BJ (cell line): Measurements from ENCODE around the gene VEGFD. TPM values are rescaled to one million over a fixed set of nuclear protein-coding genes. Genes with fewer than 3 reads are reported as not detected.

Source experiments
- CTCF ChIA-PET: fragments of 350-600 bp; formaldehyde crosslinking; extraction: SDS; loops from one replicate; lab custom pipeline; 2021; ENCODE audit warnings: antibody characterized with exemption, inconsistent platforms; lab: Yijun Ruan, JAX
- POLR2A ChIA-PET: fragments of 300-600 bp; sonication (Branson Sonifier 250); formaldehyde crosslinking; extraction: SDS; loops from one replicate; lab custom pipeline; 2021; ENCODE audit warnings: antibody characterized with exemption; lab: Charles Lee
- DNase-seq: peaks from one replicate; pipeline ENCODE4 v3.0.0-alpha.2; 2011; ENCODE audit warnings: low read depth
- H3K27me3 ChIP-seq: 2 replicates; pipeline ENCODE4 v1.6.0; 2011; ENCODE audit warnings: low read length; ENCODE audit not compliant: control insufficient read depth, insufficient read depth
- H3K36me3 ChIP-seq: 2 replicates; pipeline ENCODE4 v1.5.1; 2011; ENCODE audit warnings: low read length; ENCODE audit not compliant: control insufficient read depth, insufficient read depth
- H3K4me3 ChIP-seq: 2 replicates; pipeline ENCODE4 v1.5.1; 2011; ENCODE audit warnings: low read depth, mild to moderate bottlenecking, control low read depth, low read length
- polyA plus RNA-seq: library from polyadenylated mRNA; depleted of rRNA; stranded (reverse); fragments of >200 nt; gene quantifications from 2 replicates; pipeline ENCODE4 v1.2.3, GENCODE V29; 2011
- TF ChIP-seq, protein P1 (sequence below): IDR thresholded peaks from 2 replicates; pipeline ENCODE4 v1.5.1; 2011; ENCODE audit warnings: low read depth, mild to moderate bottlenecking, control low read depth, inconsistent platforms, low read length, moderate library complexity; ENCODE audit not compliant: insufficient read depth

The VEGFD gene
- polyA plus RNA-seq, 1 experiment, result 0.07 TPM

DNA sequence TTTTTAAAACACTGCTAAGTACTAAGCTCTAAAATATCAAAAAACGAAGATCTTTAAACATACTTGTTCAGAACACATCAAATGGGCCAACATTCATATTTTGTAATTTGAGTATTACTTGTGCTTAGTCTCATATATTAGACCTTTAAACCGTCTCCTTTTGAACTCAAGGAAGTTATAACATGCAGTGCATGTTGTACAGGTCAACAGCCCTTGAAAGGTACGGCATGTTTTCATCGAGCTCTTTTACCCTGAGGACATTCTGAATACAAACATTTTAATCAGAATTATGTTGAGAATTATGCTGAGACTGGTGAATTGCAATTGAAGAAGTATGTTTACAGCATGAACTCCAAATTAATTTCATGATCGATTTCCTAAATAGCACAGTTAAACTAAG, 61.7 kb downstream of the VEGFD start:
- DNase-seq, result no peak
- POLR2A ChIA-PET, result no interaction called here
- CTCF ChIA-PET, result no interaction called here
- no peaks in the 10 kb centered on the region for H3K27me3 ChIP-seq
- TF ChIP-seq, protein P1, sequence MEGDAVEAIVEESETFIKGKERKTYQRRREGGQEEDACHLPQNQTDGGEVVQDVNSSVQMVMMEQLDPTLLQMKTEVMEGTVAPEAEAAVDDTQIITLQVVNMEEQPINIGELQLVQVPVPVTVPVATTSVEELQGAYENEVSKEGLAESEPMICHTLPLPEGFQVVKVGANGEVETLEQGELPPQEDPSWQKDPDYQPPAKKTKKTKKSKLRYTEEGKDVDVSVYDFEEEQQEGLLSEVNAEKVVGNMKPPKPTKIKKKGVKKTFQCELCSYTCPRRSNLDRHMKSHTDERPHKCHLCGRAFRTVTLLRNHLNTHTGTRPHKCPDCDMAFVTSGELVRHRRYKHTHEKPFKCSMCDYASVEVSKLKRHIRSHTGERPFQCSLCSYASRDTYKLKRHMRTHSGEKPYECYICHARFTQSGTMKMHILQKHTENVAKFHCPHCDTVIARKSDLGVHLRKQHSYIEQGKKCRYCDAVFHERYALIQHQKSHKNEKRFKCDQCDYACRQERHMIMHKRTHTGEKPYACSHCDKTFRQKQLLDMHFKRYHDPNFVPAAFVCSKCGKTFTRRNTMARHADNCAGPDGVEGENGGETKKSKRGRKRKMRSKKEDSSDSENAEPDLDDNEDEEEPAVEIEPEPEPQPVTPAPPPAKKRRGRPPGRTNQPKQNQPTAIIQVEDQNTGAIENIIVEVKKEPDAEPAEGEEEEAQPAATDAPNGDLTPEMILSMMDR, result no peak
- H3K36me3 ChIP-seq, result no peaks in the 10 kb centered on the region
- no peak overlapping the region for H3K4me3 ChIP-seq

DNA sequence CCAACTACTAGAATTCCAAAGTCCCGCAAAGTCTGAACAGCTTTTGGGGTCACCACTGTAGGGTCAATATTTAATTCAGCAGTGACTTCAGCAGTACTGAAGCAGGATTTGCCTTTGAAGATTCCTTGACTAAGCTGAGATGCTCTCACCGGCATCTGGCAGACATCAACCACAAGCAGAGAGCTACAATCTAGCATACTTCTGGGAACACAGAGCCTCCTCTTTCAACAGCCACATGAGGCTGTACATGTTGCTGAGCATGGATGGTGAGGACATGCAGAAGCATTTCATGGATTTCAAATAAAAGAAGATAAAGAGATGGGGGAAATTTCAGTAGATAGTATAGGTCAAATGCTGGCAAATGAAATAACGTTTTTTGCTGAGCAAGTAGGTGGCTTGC, 62.1 kb downstream of the VEGFD start:
- TF ChIP-seq, protein P1, result no peak
- H3K27me3 ChIP-seq, result no peaks in the 10 kb centered on the region
- ChIA-PET CTCF (no interaction called here), POLR2A (no interaction called here)
- no peak overlapping the region for H3K4me3 ChIP-seq
- H3K36me3 ChIP-seq, result no peaks in the 10 kb centered on the region
- no peak for DNase-seq

DNA sequence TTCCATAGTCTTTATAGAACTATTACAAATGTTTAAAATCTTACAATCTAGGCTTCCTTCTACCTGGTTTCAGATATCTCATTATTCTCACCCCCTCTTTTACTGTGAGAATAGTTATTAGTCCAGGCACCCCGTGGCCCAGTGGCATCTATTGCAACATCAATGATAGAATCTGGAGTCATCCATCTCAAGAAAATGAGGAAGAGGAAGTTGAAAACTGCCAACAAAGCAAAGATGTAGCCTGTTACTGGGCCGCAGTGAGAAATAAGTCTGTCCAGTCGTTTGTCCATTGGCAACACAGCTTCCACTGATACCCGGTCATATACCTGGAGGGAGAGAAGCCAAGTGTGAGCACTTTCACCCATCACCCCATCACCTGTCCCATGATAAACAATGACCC, 62.8 kb downstream of the VEGFD start:
- POLR2A ChIA-PET, result no interaction called here

DNA sequence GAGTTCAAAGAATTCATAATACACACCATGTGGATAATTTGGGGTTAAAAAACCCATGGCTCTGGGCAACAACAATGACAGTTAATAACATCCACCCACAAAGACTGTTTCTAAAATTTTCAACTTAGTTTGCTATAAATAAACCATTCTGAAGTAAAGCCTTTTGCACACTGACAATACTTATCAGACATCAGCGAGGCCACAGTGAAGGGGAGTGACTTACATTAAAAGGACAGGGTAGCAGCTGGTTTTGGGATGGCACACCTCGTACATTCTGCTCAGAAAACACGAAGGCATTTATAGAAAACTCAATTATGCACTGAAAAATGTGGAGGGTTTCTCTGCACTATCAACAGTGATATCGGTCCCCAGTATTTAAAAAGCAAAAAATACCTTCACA, 63.9 kb downstream of the VEGFD start:
- no peak overlapping the region for H3K4me3 ChIP-seq
- POLR2A ChIA-PET, result no interaction called here
- H3K36me3 ChIP-seq, result no peaks in the 10 kb centered on the region
- no peak for DNase-seq
- TF ChIP-seq, protein P1, result no peak
- CTCF ChIA-PET, result no interaction called here
- H3K27me3 ChIP-seq, result no peaks in the 10 kb centered on the region

More for the DNA sequence above, 62.8 kb downstream of the VEGFD start:
- Histone ChIP-seq H3K36me3 (no peaks in the 10 kb centered on the region), H3K27me3 (no peaks in the 10 kb centered on the region), H3K4me3 (no peak overlapping the region)
- no peak for DNase-seq
- CTCF ChIA-PET, result no interaction called here
- TF ChIP-seq, protein P1, result no peak

DNA sequence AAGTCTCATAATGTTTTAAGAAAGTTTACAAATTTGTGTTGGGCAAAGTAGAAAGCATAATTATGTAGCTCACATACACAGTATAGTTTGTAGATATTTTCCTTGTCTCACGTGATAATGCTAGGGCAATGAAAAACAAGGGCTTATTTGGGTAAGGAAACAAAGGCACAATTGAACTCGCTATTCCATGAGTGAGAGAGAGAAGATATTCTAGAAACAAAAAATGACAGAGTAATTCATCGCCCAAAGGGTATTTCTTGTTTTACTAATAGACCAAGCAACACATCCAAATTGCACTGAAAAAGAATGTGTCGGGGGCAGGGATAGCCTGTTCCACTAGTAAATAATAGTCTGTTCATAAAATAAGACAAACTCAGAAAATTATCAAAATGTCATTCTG, 65.1 kb downstream of the VEGFD start:
- no peak for DNase-seq
- Histone ChIP-seq H3K36me3 (no peaks in the 10 kb centered on the region), H3K27me3 (no peaks in the 10 kb centered on the region), H3K4me3 (no peak overlapping the region)
- CTCF ChIA-PET, result no interaction called here
- TF ChIP-seq, protein P1, result no peak
- POLR2A ChIA-PET, result no interaction called here
